Trophoblast cell (in vitro differentiated cells and primary cell): ENCODE measurements around the gene USP49.

Experiments used
- DNase-seq, 2 donors: peaks; one replicate each; pipeline ENCODE4 v3.0.0-alpha.2; 2016
- H2AFZ ChIP-seq: 2 replicates; pipeline ENCODE4 v1.6.1; 2013; ENCODE audit warnings: low read length, moderate library complexity, mild to moderate bottlenecking; ENCODE audit not compliant: insufficient read depth, poor library complexity
- H2AK5ac ChIP-seq: 2 replicates; pipeline ENCODE4 v1.6.1; 2013; ENCODE audit warnings: mild to moderate bottlenecking, low read length
- H2BK120ac ChIP-seq: 2 replicates; pipeline ENCODE4 v1.6.1; 2013; ENCODE audit warnings: low read length, mild to moderate bottlenecking, moderate library complexity; ENCODE audit not compliant: insufficient read depth, poor library complexity
- H2BK12ac ChIP-seq: 2 replicates; pipeline ENCODE4 v1.6.1; 2013; ENCODE audit warnings: mild to moderate bottlenecking, low read length, moderate library complexity
- H2BK5ac ChIP-seq: 2 replicates; pipeline ENCODE4 v1.6.1; 2013; ENCODE audit warnings: low read length, low read depth, moderate library complexity, mild to moderate bottlenecking; ENCODE audit not compliant: poor library complexity
- H3K14ac ChIP-seq: 2 replicates; pipeline ENCODE4 v1.6.1; 2013; ENCODE audit warnings: mild to moderate bottlenecking, low read length
- H3K18ac ChIP-seq: 2 replicates; pipeline ENCODE4 v1.6.1; 2013; ENCODE audit warnings: mild to moderate bottlenecking, low read length
- H3K23ac ChIP-seq: 2 replicates; pipeline ENCODE4 v1.6.1; 2013; ENCODE audit warnings: low read length
- H3K27ac ChIP-seq: 2 replicates; pipeline ENCODE4 v1.5.1; 2013; ENCODE audit warnings: low read depth, mild to moderate bottlenecking, inconsistent platforms, low read length, moderate library complexity
- H3K27me3 ChIP-seq: 2 replicates; pipeline ENCODE4 v1.6.1; 2013; ENCODE audit warnings: inconsistent platforms, mild to moderate bottlenecking, low read length, moderate library complexity; ENCODE audit not compliant: insufficient read depth
- H3K36me3 ChIP-seq, 2 experiments: 1 replicate in 1 of 2; 2 replicates in 1 of 2; pipeline ENCODE4 v1.6.1; 2013; ENCODE audit warnings: low read length in 2 of 2, mild to moderate bottlenecking in 2 of 2, moderate library complexity in 1 of 2; ENCODE audit not compliant: insufficient read depth in 2 of 2, control insufficient read depth in 1 of 2
- H3K4ac ChIP-seq: 2 replicates; pipeline ENCODE4 v1.6.1; 2013; ENCODE audit warnings: low read depth, mild to moderate bottlenecking, low read length, moderate library complexity
- H3K4me1 ChIP-seq, 2 experiments: 1 replicate in 1 of 2; 2 replicates in 1 of 2; pipeline ENCODE4 v1.6.1; 2013; ENCODE audit warnings: low read length in 2 of 2, mild to moderate bottlenecking in 2 of 2, moderate library complexity in 1 of 2; ENCODE audit not compliant: insufficient read depth in 2 of 2, control insufficient read depth in 1 of 2
- H3K4me2 ChIP-seq: 2 replicates; pipeline ENCODE4 v1.6.1; 2013; ENCODE audit warnings: inconsistent platforms, mild to moderate bottlenecking, low read length, moderate library complexity
- H3K4me3 ChIP-seq: 2 replicates; pipeline ENCODE4 v1.5.1; 2013; ENCODE audit warnings: mild to moderate bottlenecking, low read depth, low read length, inconsistent platforms
- H3K79me1 ChIP-seq: one replicate; pipeline ENCODE4 v1.6.1; 2013; ENCODE audit warnings: low read length
- H3K79me2 ChIP-seq: 2 replicates; pipeline ENCODE4 v1.6.1; 2013; ENCODE audit warnings: low read length, mild to moderate bottlenecking; ENCODE audit not compliant: control insufficient read depth, insufficient read depth, poor library complexity
- H3K9ac ChIP-seq: 2 replicates; pipeline ENCODE4 v1.6.1; 2013; ENCODE audit warnings: mild to moderate bottlenecking, low read length
- H3K9me3 ChIP-seq: 2 replicates; pipeline ENCODE4 v1.6.1; 2013; ENCODE audit warnings: low read depth, mild to moderate bottlenecking, control low read depth, inconsistent platforms, low read length; ENCODE audit not compliant: insufficient read depth
- H4K12ac ChIP-seq: 2 replicates; pipeline ENCODE4 v1.6.1; 2013; ENCODE audit warnings: low read depth, mild to moderate bottlenecking, low read length, moderate library complexity
- H4K8ac ChIP-seq: 2 replicates; pipeline ENCODE4 v1.6.1; 2013; ENCODE audit warnings: low read depth, mild to moderate bottlenecking, low read length, moderate library complexity
- H4K91ac ChIP-seq: one replicate; pipeline ENCODE4 v1.6.1; 2013; ENCODE audit warnings: low read depth, mild to moderate bottlenecking, low read length, moderate library complexity
- WGBS: extraction: QIAGEN DNeasy Blood & Tissue Kit; methylation state at CpG from one replicate; pipeline ENCODE4 v1.1.7; 2013; ENCODE audit warnings: missing lambda C conversion rate; ENCODE audit not compliant: insufficient read length, insufficient coverage; ENCODE audit errors: extremely low coverage; 5-methylcytosine and 5-hydroxymethylcytosine counted together

Gene USP49

GRCh38 chr6:41850861-41851260 lies 44.3 kb downstream of the USP49 start:
- Histone ChIP-seq H2BK12ac (no peak overlapping the region), H3K9ac (no peak overlapping the region), H3K18ac (no peak overlapping the region), H3K14ac (no peak overlapping the region), H3K9me3 (no peaks in the 10 kb centered on the region), H3K79me1 (peaks cover 6% of the 10 kb centered on the region), H4K12ac (no peak overlapping the region), H2BK5ac (no peak overlapping the region), H2AK5ac (no peak overlapping the region), H3K4ac (no peak overlapping the region), H3K4me1 (peaks cover 0 to 2% of the 10 kb centered on the region in 2 experiments), H3K27me3 (no peaks in the 10 kb centered on the region), H3K79me2 (no peaks in the 10 kb centered on the region), H3K27ac (no peak overlapping the region), H2BK120ac (no peak overlapping the region), H2AFZ (no peak overlapping the region), H3K4me3 (no peak overlapping the region), H4K8ac (no peak overlapping the region), H3K4me2 (no peak overlapping the region), H4K91ac (no peak overlapping the region), H3K23ac (no peak overlapping the region), H3K36me3 (no peaks in the 10 kb centered on the region)
- no peak for DNase-seq
- WGBS, result no CpG with 5 or more reads among the region's 3 CpGs

- Histone ChIP-seq H3K4me3 (no peak overlapping the region), H3K4ac (no peak overlapping the region), H3K14ac (peak overlapping the region; percentile 24), H3K23ac (no peak overlapping the region), H4K91ac (no peak overlapping the region), H3K4me1 (peaks cover 0 to 3% of the 10 kb centered on the region in 2 experiments), H2AFZ (no peak overlapping the region), H3K9me3 (no peaks in the 10 kb centered on the region), H2AK5ac (no peak overlapping the region), H3K18ac (no peak overlapping the region), H3K27me3 (no peaks in the 10 kb centered on the region), H3K4me2 (peak overlapping the region; percentile 45), H4K8ac (peak overlapping the region; percentile 62), H3K79me1 (peaks cover 8% of the 10 kb centered on the region), H2BK12ac (peak overlapping the region; percentile 71), H2BK5ac (peak overlapping the region; percentile 91), H3K79me2 (no peaks in the 10 kb centered on the region), H3K36me3 (no peaks in the 10 kb centered on the region), H3K27ac (peak overlapping the region; percentile 97), H3K9ac (no peak overlapping the region), H2BK120ac (peak overlapping the region; percentile 90), H4K12ac (no peak overlapping the region)
- WGBS, result no CpG with 5 or more reads among the region's 1 CpG
- DNase-seq, result peak; percentile 84 to 93
Measured at GRCh38 chr6:41846666-41847237, 48.4 kb downstream of the USP49 start.

DNA sequence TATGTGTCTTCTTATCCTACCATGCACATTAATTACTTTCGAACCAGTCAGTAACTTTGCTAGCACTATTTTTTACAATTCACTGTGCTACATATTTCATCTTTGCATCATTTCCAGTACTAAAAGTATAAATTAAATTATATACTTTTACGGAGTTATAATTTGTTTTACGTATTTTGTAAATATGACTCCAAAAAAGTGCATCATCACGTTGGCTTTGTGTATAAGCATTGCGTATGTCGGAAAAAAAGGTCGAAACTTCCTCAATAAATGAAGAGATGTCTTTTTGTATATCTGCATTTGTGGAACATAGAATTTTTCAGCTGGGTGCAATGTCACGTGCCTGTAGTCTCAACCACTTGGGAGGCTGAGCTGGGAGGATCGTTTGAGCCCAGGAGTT lies 52.0 kb downstream of the USP49 start:
- Histone ChIP-seq H4K8ac (no peak overlapping the region), H2AK5ac (no peak overlapping the region), H3K23ac (no peak overlapping the region), H3K4me2 (no peak overlapping the region), H3K79me2 (no peaks in the 10 kb centered on the region), H2BK120ac (no peak overlapping the region), H2AFZ (no peak overlapping the region), H3K4me1 (peaks cover 0 to 3% of the 10 kb centered on the region in 2 experiments), H4K12ac (no peak overlapping the region), H3K4me3 (no peak overlapping the region), H3K36me3 (no peaks in the 10 kb centered on the region), H3K27ac (no peak overlapping the region), H3K27me3 (no peaks in the 10 kb centered on the region), H3K4ac (no peak overlapping the region), H3K14ac (no peak overlapping the region), H2BK12ac (no peak overlapping the region), H3K18ac (no peak overlapping the region), H2BK5ac (no peak overlapping the region), H3K9me3 (no peaks in the 10 kb centered on the region), H3K79me1 (peaks cover 8% of the 10 kb centered on the region), H4K91ac (no peak overlapping the region), H3K9ac (no peak overlapping the region)
- WGBS, result no CpG with 5 or more reads among the region's 9 CpGs
- no peak for DNase-seq

DNA sequence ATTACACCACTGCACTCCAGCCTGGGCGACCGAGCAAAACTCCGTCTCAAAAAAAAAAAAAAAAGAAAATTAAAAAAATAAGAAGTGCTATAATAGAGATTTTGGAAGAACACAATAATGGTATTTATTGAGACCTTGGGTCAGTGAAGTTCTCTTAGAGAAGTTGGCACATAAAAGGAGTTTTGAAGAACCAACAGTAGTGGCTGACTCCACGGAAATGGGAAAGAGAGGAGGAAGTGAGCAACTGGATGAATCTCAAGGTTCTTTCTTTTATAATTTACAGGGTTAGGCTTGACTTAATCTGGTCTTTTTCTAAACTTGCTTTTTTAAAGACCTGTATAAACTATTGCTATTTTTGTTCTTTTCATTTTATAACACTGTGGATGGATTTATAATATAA lies 54.8 kb downstream of the USP49 start:
- Histone ChIP-seq H3K23ac (no peak overlapping the region), H4K91ac (no peak overlapping the region), H3K4me2 (no peak overlapping the region), H3K14ac (no peak overlapping the region), H2BK12ac (no peak overlapping the region), H3K9ac (no peak overlapping the region), H3K27ac (no peak overlapping the region), H4K8ac (no peak overlapping the region), H2BK120ac (no peak overlapping the region), H3K4ac (no peak overlapping the region), H2BK5ac (no peak overlapping the region), H3K4me3 (no peak overlapping the region), H3K79me2 (no peaks in the 10 kb centered on the region), H3K18ac (no peak overlapping the region), H3K4me1 (no peaks in the 10 kb centered on the region), H4K12ac (no peak overlapping the region), H3K27me3 (no peaks in the 10 kb centered on the region), H3K9me3 (no peaks in the 10 kb centered on the region), H2AK5ac (no peak overlapping the region), H3K79me1 (peaks cover under 1% of the 10 kb centered on the region), H3K36me3 (no peaks in the 10 kb centered on the region), H2AFZ (no peak overlapping the region)
- DNase-seq, result no peak
- no CpG with 5 or more reads among the region's 4 CpGs for WGBS
